ENCODE data around the gene SLC39A5.
A peak's percentile ranks its signal among the peaks of the same experiment; 100 is the strongest.

The SLC39A5 gene

GRCh38 chr12:56223571-56224101 is 6.2 kb upstream of the SLC39A5 start:
- peaks cover 3% of the 10 kb centered on the region; the same call in 1 of the 2 replicates for H3K4me1 ChIP-seq (ENCODE audit: insufficient read depth, low read length)
- H3K9ac ChIP-seq (ENCODE audit: low read depth, low read length): peak overlapping the region; percentile 77
- H3K9me3 ChIP-seq (ENCODE audit: control insufficient read depth, insufficient read depth, low read length): no peaks in the 10 kb centered on the region
- H3K36me3 ChIP-seq (ENCODE audit: insufficient read depth, low read length): no peaks in the 10 kb centered on the region

GRCh38 chr12:56224102-56224701 is 5.6 kb upstream of the SLC39A5 start, which contains the start of gene NABP2:
TSS of gene NABP2 (plus strand) at chr12:56224342. CDS start at chr12:56224857, 515 bp downstream.
- no peaks in the 10 kb centered on the region for H3K36me3 ChIP-seq (ENCODE audit: insufficient read depth, low read length)
- H3K4me1 ChIP-seq (ENCODE audit: insufficient read depth, low read length): peaks cover 3% of the 10 kb centered on the region; the same call in 1 of the 2 replicates
- peak within 1 kb of the TSS; percentile 86 for H3K9ac ChIP-seq (ENCODE audit: low read depth, low read length)
- H3K9me3 ChIP-seq (ENCODE audit: control insufficient read depth, insufficient read depth, low read length): no peaks in the 10 kb centered on the region

- no peaks in the 10 kb centered on the region for H3K36me3 ChIP-seq (ENCODE audit: insufficient read depth, low read length)
- peak overlapping the region; percentile 86; the same call in 1 of the 2 replicates for H3K9ac ChIP-seq (ENCODE audit: low read depth, low read length)
- H3K9me3 ChIP-seq (ENCODE audit: control insufficient read depth, insufficient read depth, low read length): no peaks in the 10 kb centered on the region
- peaks cover 3% of the 10 kb centered on the region; the same call in 1 of the 2 replicates for H3K4me1 ChIP-seq (ENCODE audit: insufficient read depth, low read length)
Observed at GRCh38 chr12:56224954-56225353, 4.9 kb upstream of the SLC39A5 start.

- no peak overlapping the region for H3K9ac ChIP-seq (ENCODE audit: low read depth, low read length)
- H3K4me1 ChIP-seq (ENCODE audit: insufficient read depth, low read length): peaks cover 6% of the 10 kb centered on the region
- no peaks in the 10 kb centered on the region for H3K36me3 ChIP-seq (ENCODE audit: insufficient read depth, low read length)
- no peaks in the 10 kb centered on the region for H3K9me3 ChIP-seq (ENCODE audit: control insufficient read depth, insufficient read depth, low read length)
Observed at GRCh38 chr12:56229082-56229481, 769 bp upstream of the SLC39A5 start.

GRCh38 chr12:56230432-56231183 is 757 bp downstream of the SLC39A5 start:
- Histone ChIP-seq H3K36me3 (ENCODE audit: insufficient read depth, low read length) (no peaks in the 10 kb centered on the region), H3K9ac (ENCODE audit: low read depth, low read length) (no peak overlapping the region), H3K4me1 (ENCODE audit: insufficient read depth, low read length) (peaks cover 3% of the 10 kb centered on the region; the same call in 1 of the 2 replicates)

GRCh38 chr12:56231184-56231582 is 1.3 kb downstream of the SLC39A5 start:
- peaks cover 3% of the 10 kb centered on the region; the same call in 1 of the 2 replicates for H3K4me1 ChIP-seq (ENCODE audit: insufficient read depth, low read length)
- H3K9me3 ChIP-seq (ENCODE audit: control insufficient read depth, insufficient read depth, low read length): no peaks in the 10 kb centered on the region
- H3K9ac ChIP-seq (ENCODE audit: low read depth, low read length): no peak overlapping the region
- H3K36me3 ChIP-seq (ENCODE audit: insufficient read depth, low read length): no peaks in the 10 kb centered on the region

More at GRCh38 chr12:56230432-56231183, 757 bp downstream of the SLC39A5 start:
- no peaks in the 10 kb centered on the region for H3K9me3 ChIP-seq (ENCODE audit: control insufficient read depth, insufficient read depth, low read length)

- Histone ChIP-seq H3K36me3 (ENCODE audit: insufficient read depth, low read length) (no peaks in the 10 kb centered on the region), H3K4me1 (ENCODE audit: insufficient read depth, low read length) (peaks cover 3% of the 10 kb centered on the region; the same call in 1 of the 2 replicates), H3K9me3 (ENCODE audit: control insufficient read depth, insufficient read depth, low read length) (no peaks in the 10 kb centered on the region), H3K9ac (ENCODE audit: low read depth, low read length) (no peak overlapping the region)
Observed at GRCh38 chr12:56234746-56235436, 5.0 kb downstream of the SLC39A5 start.

GRCh38 chr12:56236091-56236490 is 6.2 kb downstream of the SLC39A5 start:
- H3K9ac ChIP-seq (ENCODE audit: low read depth, low read length): no peak overlapping the region
- no peaks in the 10 kb centered on the region for H3K9me3 ChIP-seq (ENCODE audit: control insufficient read depth, insufficient read depth, low read length)
- H3K36me3 ChIP-seq (ENCODE audit: insufficient read depth, low read length): peaks cover 2% of the 10 kb centered on the region; the same call in 1 of the 2 replicates
- no peaks in the 10 kb centered on the region for H3K4me1 ChIP-seq (ENCODE audit: insufficient read depth, low read length)

- no peaks in the 10 kb centered on the region for H3K9me3 ChIP-seq (ENCODE audit: control insufficient read depth, insufficient read depth, low read length)
- no peaks in the 10 kb centered on the region for H3K4me1 ChIP-seq (ENCODE audit: insufficient read depth, low read length)
- peaks cover 2% of the 10 kb centered on the region; the same call in 1 of the 2 replicates for H3K36me3 ChIP-seq (ENCODE audit: insufficient read depth, low read length)
- no peak overlapping the region for H3K9ac ChIP-seq (ENCODE audit: low read depth, low read length)
Observed at GRCh38 chr12:56236985-56237384, 7.1 kb downstream of the SLC39A5 start.

- H3K4me1 ChIP-seq (ENCODE audit: insufficient read depth, low read length): no peaks in the 10 kb centered on the region
- H3K9me3 ChIP-seq (ENCODE audit: control insufficient read depth, insufficient read depth, low read length): no peaks in the 10 kb centered on the region
- peaks cover 2% of the 10 kb centered on the region; the same call in 1 of the 2 replicates for H3K36me3 ChIP-seq (ENCODE audit: insufficient read depth, low read length)
- no peak overlapping the region for H3K9ac ChIP-seq (ENCODE audit: low read depth, low read length)
Observed at GRCh38 chr12:56237552-56237951, 7.7 kb downstream of the SLC39A5 start.

- no peaks in the 10 kb centered on the region for H3K4me1 ChIP-seq (ENCODE audit: insufficient read depth, low read length)
- peaks cover 10% of the 10 kb centered on the region; the same call in 1 of the 2 replicates for H3K36me3 ChIP-seq (ENCODE audit: insufficient read depth, low read length)
- no peaks in the 10 kb centered on the region for H3K9me3 ChIP-seq (ENCODE audit: control insufficient read depth, insufficient read depth, low read length)
- no peak overlapping the region for H3K9ac ChIP-seq (ENCODE audit: low read depth, low read length)
Observed at GRCh38 chr12:56241424-56242303, 11.8 kb downstream of the SLC39A5 start.

- Histone ChIP-seq H3K36me3 (ENCODE audit: insufficient read depth, low read length) (peaks cover 11% of the 10 kb centered on the region; the same call in 1 of the 2 replicates), H3K9me3 (ENCODE audit: control insufficient read depth, insufficient read depth, low read length) (no peaks in the 10 kb centered on the region), H3K4me1 (ENCODE audit: insufficient read depth, low read length) (no peaks in the 10 kb centered on the region), H3K9ac (ENCODE audit: low read depth, low read length) (no peak overlapping the region)
Observed at GRCh38 chr12:56242986-56243385, 13.1 kb downstream of the SLC39A5 start.

GRCh38 chr12:56243731-56244181 is 13.9 kb downstream of the SLC39A5 start:
- no peak overlapping the region for H3K9ac ChIP-seq (ENCODE audit: low read depth, low read length)
- no peaks in the 10 kb centered on the region for H3K9me3 ChIP-seq (ENCODE audit: control insufficient read depth, insufficient read depth, low read length)
- no peaks in the 10 kb centered on the region for H3K4me1 ChIP-seq (ENCODE audit: insufficient read depth, low read length)
- peaks cover 16% of the 10 kb centered on the region; the same call in 1 of the 2 replicates for H3K36me3 ChIP-seq (ENCODE audit: insufficient read depth, low read length)
